ENCODE measurements around the gene GMDS. TPM values are rescaled to one million over a fixed set of nuclear protein-coding genes. Genes with fewer than 3 reads are reported as not detected.

The GMDS gene
- total and polyA plus RNA-seq, 2 experiments from 2014 or later = 30.1 to 36.5 TPM

DNA sequence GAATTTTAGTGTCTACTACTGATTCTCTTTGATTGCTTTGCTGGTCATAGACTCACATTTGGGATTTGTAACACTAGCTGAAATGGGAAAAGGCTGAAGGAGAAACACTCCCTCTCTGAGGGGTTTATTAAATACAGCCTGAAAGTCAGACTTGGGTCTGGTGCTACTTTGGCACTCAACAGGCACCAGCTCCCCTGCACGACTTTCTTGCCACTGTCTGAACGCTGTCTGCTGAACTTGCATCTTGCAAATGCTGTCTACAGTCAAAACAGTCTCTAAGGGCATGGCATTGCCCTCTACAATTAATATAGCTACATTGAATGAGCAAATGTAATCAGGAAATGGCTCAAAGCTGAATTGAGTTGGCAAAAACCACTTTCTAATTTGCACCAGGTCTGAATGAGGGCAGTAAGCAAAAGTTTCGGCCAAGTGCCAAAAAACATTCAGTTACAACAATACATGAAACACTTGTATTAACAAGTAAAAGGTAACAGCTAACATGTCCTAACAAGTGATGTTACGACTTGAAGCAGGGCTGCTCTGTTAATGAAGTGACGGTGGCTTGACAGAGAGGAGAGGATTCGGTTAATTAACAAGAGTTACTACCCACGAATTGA, 516.2 kb downstream of the GMDS start:
- no peak; the same call in 2 of the 3 replicates for ATAC-seq

More for the DNA sequence above, 516.2 kb downstream of the GMDS start:
- no peaks in the 10 kb centered on the region for H3K36me3 Mint-ChIP-seq (ENCODE audit: low read depth)
- Histone ChIP-seq H3K27ac (ENCODE audit: low read depth) (no peak overlapping the region), H2AFZ (no peak overlapping the region), H3K79me2 (replicated peaks; ENCODE audit: insufficient read depth) (no peaks in the 10 kb centered on the region), H3K27me3 (ENCODE audit: insufficient read depth) (no peaks in the 10 kb centered on the region), H3F3A (replicated peaks; ENCODE audit: low read depth) (no peaks in the 10 kb centered on the region), H3K4me3 (no peak overlapping the region), H3K4me2 (no peak overlapping the region), H3K4me1 (ENCODE audit: insufficient read depth) (peaks cover 26% of the 10 kb centered on the region), H3K36me3 (ENCODE audit: insufficient read depth) (no peaks in the 10 kb centered on the region), H4K20me1 (replicated peaks; ENCODE audit: insufficient read depth) (no peaks in the 10 kb centered on the region), H3K9me2 (ENCODE audit: insufficient read depth) (no peaks in the 10 kb centered on the region)
- no peak overlapping the region for H3K4me3 Mint-ChIP-seq
- DNase-seq (ENCODE audit: low spot score) = no peak
- no peak for TF ChIP-seq JUNB (IDR thresholded peaks at IDR 0.05; ENCODE audit: unreplicated experiment)
- TF ChIP-seq, protein P1, sequence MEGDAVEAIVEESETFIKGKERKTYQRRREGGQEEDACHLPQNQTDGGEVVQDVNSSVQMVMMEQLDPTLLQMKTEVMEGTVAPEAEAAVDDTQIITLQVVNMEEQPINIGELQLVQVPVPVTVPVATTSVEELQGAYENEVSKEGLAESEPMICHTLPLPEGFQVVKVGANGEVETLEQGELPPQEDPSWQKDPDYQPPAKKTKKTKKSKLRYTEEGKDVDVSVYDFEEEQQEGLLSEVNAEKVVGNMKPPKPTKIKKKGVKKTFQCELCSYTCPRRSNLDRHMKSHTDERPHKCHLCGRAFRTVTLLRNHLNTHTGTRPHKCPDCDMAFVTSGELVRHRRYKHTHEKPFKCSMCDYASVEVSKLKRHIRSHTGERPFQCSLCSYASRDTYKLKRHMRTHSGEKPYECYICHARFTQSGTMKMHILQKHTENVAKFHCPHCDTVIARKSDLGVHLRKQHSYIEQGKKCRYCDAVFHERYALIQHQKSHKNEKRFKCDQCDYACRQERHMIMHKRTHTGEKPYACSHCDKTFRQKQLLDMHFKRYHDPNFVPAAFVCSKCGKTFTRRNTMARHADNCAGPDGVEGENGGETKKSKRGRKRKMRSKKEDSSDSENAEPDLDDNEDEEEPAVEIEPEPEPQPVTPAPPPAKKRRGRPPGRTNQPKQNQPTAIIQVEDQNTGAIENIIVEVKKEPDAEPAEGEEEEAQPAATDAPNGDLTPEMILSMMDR (conservative IDR thresholded peaks at IDR 0.05; ENCODE audit: low read depth in 2 of 2) = no peak
- TF ChIP-seq EZH2 (IDR thresholded peaks at IDR 0.05; ENCODE audit: low read depth, unreplicated experiment) = no peak
- TF ChIP-seq, protein P2, sequence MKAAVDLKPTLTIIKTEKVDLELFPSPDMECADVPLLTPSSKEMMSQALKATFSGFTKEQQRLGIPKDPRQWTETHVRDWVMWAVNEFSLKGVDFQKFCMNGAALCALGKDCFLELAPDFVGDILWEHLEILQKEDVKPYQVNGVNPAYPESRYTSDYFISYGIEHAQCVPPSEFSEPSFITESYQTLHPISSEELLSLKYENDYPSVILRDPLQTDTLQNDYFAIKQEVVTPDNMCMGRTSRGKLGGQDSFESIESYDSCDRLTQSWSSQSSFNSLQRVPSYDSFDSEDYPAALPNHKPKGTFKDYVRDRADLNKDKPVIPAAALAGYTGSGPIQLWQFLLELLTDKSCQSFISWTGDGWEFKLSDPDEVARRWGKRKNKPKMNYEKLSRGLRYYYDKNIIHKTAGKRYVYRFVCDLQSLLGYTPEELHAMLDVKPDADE (IDR thresholded peaks at IDR 0.05) = no peak
- TF ChIP-seq STAT1 (IDR thresholded peaks at IDR 0.05; ENCODE audit: unreplicated experiment) = no peak
- TF ChIP-seq CREB1 (CRISPR knock-in tag; IDR thresholded peaks at IDR 0.05; ENCODE audit: low read depth) = no peak
- TF ChIP-seq, protein P3, sequence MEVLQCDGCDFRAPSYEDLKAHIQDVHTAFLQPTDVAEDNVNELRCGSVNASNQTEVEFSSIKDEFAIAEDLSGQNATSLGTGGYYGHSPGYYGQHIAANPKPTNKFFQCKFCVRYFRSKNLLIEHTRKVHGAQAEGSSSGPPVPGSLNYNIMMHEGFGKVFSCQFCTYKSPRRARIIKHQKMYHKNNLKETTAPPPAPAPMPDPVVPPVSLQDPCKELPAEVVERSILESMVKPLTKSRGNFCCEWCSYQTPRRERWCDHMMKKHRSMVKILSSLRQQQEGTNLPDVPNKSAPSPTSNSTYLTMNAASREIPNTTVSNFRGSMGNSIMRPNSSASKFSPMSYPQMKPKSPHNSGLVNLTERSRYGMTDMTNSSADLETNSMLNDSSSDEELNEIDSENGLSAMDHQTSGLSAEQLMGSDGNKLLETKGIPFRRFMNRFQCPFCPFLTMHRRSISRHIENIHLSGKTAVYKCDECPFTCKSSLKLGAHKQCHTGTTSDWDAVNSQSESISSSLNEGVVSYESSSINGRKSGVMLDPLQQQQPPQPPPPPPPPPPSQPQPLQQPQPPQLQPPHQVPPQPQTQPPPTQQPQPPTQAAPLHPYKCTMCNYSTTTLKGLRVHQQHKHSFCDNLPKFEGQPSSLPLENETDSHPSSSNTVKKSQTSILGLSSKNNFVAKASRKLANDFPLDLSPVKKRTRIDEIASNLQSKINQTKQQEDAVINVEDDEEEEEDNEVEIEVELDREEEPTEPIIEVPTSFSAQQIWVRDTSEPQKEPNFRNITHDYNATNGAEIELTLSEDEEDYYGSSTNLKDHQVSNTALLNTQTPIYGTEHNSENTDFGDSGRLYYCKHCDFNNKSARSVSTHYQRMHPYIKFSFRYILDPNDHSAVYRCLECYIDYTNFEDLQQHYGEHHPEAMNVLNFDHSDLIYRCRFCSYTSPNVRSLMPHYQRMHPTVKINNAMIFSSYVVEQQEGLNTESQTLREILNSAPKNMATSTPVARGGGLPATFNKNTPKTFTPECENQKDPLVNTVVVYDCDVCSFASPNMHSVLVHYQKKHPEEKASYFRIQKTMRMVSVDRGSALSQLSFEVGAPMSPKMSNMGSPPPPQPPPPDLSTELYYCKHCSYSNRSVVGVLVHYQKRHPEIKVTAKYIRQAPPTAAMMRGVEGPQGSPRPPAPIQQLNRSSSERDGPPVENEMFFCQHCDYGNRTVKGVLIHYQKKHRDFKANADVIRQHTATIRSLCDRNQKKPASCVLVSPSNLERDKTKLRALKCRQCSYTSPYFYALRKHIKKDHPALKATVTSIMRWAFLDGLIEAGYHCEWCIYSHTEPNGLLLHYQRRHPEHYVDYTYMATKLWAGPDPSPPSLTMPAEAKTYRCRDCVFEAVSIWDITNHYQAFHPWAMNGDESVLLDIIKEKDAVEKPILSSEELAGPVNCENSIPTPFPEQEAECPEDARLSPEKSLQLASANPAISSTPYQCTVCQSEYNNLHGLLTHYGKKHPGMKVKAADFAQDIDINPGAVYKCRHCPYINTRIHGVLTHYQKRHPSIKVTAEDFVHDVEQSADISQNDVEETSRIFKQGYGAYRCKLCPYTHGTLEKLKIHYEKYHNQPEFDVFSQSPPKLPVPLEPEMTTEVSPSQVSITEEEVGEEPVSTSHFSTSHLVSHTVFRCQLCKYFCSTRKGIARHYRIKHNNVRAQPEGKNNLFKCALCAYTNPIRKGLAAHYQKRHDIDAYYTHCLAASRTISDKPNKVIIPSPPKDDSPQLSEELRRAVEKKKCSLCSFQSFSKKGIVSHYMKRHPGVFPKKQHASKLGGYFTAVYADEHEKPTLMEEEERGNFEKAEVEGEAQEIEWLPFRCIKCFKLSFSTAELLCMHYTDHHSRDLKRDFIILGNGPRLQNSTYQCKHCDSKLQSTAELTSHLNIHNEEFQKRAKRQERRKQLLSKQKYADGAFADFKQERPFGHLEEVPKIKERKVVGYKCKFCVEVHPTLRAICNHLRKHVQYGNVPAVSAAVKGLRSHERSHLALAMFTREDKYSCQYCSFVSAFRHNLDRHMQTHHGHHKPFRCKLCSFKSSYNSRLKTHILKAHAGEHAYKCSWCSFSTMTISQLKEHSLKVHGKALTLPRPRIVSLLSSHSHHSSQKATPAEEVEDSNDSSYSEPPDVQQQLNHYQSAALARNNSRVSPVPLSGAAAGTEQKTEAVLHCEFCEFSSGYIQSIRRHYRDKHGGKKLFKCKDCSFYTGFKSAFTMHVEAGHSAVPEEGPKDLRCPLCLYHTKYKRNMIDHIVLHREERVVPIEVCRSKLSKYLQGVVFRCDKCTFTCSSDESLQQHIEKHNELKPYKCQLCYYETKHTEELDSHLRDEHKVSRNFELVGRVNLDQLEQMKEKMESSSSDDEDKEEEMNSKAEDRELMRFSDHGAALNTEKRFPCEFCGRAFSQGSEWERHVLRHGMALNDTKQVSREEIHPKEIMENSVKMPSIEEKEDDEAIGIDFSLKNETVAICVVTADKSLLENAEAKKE (CRISPR knock-in tag; IDR thresholded peaks at IDR 0.05) = no peak
- TF ChIP-seq ZNF331 (CRISPR knock-in tag; IDR thresholded peaks at IDR 0.05; ENCODE audit: low read depth) = no peak
- no peak for TF ChIP-seq POLR2AphosphoS5 (IDR thresholded peaks at IDR 0.05; ENCODE audit: low read depth)
- TF ChIP-seq, protein P4, sequence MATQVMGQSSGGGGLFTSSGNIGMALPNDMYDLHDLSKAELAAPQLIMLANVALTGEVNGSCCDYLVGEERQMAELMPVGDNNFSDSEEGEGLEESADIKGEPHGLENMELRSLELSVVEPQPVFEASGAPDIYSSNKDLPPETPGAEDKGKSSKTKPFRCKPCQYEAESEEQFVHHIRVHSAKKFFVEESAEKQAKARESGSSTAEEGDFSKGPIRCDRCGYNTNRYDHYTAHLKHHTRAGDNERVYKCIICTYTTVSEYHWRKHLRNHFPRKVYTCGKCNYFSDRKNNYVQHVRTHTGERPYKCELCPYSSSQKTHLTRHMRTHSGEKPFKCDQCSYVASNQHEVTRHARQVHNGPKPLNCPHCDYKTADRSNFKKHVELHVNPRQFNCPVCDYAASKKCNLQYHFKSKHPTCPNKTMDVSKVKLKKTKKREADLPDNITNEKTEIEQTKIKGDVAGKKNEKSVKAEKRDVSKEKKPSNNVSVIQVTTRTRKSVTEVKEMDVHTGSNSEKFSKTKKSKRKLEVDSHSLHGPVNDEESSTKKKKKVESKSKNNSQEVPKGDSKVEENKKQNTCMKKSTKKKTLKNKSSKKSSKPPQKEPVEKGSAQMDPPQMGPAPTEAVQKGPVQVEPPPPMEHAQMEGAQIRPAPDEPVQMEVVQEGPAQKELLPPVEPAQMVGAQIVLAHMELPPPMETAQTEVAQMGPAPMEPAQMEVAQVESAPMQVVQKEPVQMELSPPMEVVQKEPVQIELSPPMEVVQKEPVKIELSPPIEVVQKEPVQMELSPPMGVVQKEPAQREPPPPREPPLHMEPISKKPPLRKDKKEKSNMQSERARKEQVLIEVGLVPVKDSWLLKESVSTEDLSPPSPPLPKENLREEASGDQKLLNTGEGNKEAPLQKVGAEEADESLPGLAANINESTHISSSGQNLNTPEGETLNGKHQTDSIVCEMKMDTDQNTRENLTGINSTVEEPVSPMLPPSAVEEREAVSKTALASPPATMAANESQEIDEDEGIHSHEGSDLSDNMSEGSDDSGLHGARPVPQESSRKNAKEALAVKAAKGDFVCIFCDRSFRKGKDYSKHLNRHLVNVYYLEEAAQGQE (IDR thresholded peaks at IDR 0.05; ENCODE audit: unreplicated experiment) = no peak
- H3K27me3 Mint-ChIP-seq (ENCODE audit: insufficient read depth, low read depth, poor library complexity) = peaks cover 5% of the 10 kb centered on the region
- H3K27ac Mint-ChIP-seq = no peak overlapping the region
- no peaks in the 10 kb centered on the region for H3K9me3 Mint-ChIP-seq
- H3K4me1 Mint-ChIP-seq = peaks cover 29% of the 10 kb centered on the region
